GM19372 (cell line): Measurements from ENCODE around the gene TBC1D9.
"Not testable (repeated sequence)": the region's sequence is repeated elsewhere in the genome, so short reads cannot be mapped to it uniquely, and the experiment has no call there.

Experiments used
- ATAC-seq: cut with Tn5 transposase; IDR thresholded peaks from one replicate; pipeline ENCODE4 v1.9.1; 2021; ENCODE audit warnings: mild to moderate bottlenecking, low read depth, moderate library complexity; ENCODE audit not compliant: unreplicated experiment

The TBC1D9 gene

GRCh38 chr4:140754918-140755773 is 1.0 kb downstream of the TBC1D9 start:
- ATAC-seq, result no peak

- no peak for ATAC-seq
Observed at GRCh38 chr4:140753329-140753728, 2.9 kb downstream of the TBC1D9 start.

- ATAC-seq, result no peak
Observed at GRCh38 chr4:140752291-140753068, 3.7 kb downstream of the TBC1D9 start.

GRCh38 chr4:140750470-140750869 is 5.7 kb downstream of the TBC1D9 start:
- no peak for ATAC-seq

GRCh38 chr4:140748171-140748570 is 8.0 kb downstream of the TBC1D9 start:
- ATAC-seq, result no peak

- ATAC-seq, result not testable (repeated sequence)
Observed at GRCh38 chr4:140746546-140746945, 9.6 kb downstream of the TBC1D9 start.

- no peak for ATAC-seq
Observed at GRCh38 chr4:140744421-140744820, 11.8 kb downstream of the TBC1D9 start.

GRCh38 chr4:140743194-140743931 is 12.8 kb downstream of the TBC1D9 start:
- ATAC-seq, result peak; percentile 82

GRCh38 chr4:140742838-140743193 is 13.4 kb downstream of the TBC1D9 start:
- peak; percentile 27 for ATAC-seq

GRCh38 chr4:140740906-140741670 is 15.1 kb downstream of the TBC1D9 start:
- ATAC-seq, result no peak

GRCh38 chr4:140740422-140740821 is 15.8 kb downstream of the TBC1D9 start:
- no peak for ATAC-seq

- no peak for ATAC-seq
Observed at GRCh38 chr4:140739971-140740370, 16.2 kb downstream of the TBC1D9 start.

- no peak for ATAC-seq
Observed at GRCh38 chr4:140738139-140738538, 18.0 kb downstream of the TBC1D9 start.

- no peak for ATAC-seq
Observed at GRCh38 chr4:140736669-140737343, 19.4 kb downstream of the TBC1D9 start.

GRCh38 chr4:140735779-140736391 is 20.3 kb downstream of the TBC1D9 start:
- ATAC-seq, result no peak

GRCh38 chr4:140735317-140735716 is 20.9 kb downstream of the TBC1D9 start:
- no peak for ATAC-seq

- no peak for ATAC-seq
Observed at GRCh38 chr4:140732780-140733179, 23.4 kb downstream of the TBC1D9 start.

GRCh38 chr4:140729344-140730049 is 26.7 kb downstream of the TBC1D9 start:
- no peak for ATAC-seq
